ENCODE results near the gene HSPA2.

The HSPA2 gene

GRCh38 chr14:64540208-64541202 lies at the start of gene HSPA2:
HSPA2 (plus strand) TSS chr14:64540741; CDS start chr14:64540850, 109 bp downstream.
- DNase-seq, result peak; percentile 99

DNA sequence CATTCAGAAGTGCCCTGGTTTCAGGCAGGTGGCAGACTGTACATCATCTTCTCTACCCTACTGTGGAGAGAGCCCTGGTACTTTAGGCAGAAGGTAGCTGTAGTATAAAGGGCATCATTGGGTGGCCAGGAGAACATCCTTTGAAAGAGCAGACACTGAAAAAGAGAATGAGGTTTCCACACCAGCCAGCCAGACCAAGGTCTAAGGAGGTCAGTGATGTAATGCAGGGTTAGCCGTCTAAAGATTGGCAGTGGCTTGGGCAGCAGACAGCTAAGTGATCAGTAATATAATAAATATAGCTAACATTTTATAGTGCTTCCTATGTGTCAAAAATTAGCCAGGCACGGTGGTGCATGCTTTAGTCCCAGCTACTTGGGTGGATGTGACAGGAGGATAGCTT lies 48.9 kb upstream of the HSPA2 start:
- DNase-seq, result no peak

- no peak for DNase-seq
Measured at GRCh38 chr14:64493455-64493854, 47.1 kb upstream of the HSPA2 start.

DNA sequence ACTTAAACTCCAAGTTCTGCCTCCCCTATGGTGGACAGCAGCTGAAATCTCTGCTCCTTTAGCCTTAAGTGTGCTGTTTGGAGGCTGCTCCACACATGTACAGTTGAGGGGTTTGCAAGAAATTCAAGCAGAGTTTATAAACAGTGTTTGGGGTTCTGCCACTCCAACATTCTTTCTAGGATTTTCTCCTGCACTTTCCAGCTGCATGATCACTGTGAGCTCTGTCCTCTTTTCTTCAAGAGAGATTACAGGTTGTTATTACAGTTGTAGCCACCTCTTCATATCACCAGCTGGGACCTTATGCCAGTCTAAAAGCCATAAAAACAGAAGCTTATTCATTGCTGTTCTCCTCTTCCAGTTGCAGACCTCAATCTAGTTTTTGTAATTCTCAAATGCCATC lies 45.3 kb upstream of the HSPA2 start:
- no peak for DNase-seq

- no peak for DNase-seq
Measured at GRCh38 chr14:64496764-64497163, 43.8 kb upstream of the HSPA2 start.

- no peak for DNase-seq
Measured at GRCh38 chr14:64500088-64500487, 40.5 kb upstream of the HSPA2 start.

DNA sequence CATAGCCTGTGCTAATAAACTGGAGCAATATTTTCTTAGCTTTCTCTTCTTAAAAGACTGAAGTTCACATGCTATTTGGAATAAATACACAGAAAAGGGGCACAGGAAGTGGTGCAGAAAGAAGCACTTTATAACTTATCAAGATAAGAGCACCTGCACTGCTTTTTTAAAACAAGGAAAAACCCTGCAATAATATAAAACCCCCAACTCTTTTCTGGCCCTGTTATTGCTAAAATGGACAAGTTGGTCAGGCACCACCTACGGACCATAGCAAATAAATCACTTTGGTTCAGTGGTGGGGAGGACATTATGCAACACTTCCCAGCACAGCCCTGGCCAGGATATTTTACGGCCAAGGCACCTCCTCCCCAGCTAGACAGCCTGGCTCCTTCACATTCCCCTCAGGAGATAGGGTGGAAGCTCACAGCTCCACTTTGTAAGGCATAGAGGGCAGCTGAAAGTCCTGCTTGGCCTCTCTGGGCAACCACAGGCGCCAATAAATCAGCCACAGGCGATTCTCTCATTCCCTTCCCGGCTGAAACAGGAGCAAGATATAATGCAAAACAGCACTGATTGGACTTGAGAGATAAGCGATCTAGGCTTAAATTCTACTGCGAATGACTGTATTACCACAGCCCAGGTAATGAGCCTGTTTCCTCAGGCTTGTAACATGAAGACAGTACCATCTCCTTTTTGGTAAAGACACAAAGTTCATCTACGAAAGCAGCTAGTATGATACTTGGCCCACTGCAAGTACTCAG lies 39.0 kb upstream of the HSPA2 start:
- DNase-seq, result no peak

GRCh38 chr14:64502456-64502855 lies 38.1 kb upstream of the HSPA2 start:
- DNase-seq, result no peak

- DNase-seq, result peak; percentile 77
Measured at GRCh38 chr14:64502887-64503433, 37.6 kb upstream of the HSPA2 start.

DNA sequence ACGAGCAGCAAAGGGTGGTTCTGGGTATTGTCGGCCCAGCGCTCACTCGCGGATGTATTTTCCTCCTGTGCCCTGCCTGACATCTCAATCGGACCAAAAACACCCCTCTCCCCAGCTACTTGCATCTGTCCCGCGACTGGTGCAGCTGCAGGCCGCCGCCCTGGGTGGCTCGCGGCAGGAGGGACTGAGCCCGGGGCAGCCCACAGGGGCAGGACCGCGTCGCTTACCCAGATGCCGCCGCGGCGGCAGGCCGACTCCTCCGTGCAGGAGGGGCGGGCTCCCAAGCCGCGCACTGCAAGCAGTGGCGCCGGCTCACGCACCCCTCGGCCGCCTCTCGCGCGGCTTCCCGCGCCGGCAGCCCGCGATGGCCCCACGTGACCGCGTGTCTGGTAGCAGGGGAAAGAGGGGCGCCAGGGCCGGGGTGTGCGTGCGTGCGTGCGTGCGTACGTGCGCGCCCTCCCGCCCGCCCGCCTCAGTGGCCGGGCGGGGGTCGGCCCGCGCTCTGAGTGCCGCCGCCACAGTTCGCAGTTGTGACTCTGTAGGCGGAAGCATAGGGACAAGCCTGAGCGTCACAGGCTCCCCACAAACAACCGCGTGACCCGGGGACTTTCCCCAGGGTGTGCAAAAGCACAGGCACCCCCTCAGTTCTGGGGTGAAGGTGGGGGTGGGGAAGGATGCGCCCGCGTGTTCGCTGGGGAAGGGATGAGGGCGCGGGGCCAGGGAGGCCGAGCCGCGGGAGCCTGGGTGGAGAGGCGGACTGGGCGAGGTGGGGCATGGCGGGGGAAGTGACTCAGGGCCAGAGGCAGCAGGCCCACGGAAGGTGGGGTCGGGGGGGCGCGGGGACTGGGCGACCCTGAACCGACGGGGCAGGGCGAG lies 36.9 kb upstream of the HSPA2 start, which contains the start of gene ZBTB25:
ZBTB25 (minus strand) TSS at position 405 of the 876 bp plus-strand sequence. CDS start 13,305 bp downstream, outside the sequence.
- DNase-seq, result peak; percentile 97

DNA sequence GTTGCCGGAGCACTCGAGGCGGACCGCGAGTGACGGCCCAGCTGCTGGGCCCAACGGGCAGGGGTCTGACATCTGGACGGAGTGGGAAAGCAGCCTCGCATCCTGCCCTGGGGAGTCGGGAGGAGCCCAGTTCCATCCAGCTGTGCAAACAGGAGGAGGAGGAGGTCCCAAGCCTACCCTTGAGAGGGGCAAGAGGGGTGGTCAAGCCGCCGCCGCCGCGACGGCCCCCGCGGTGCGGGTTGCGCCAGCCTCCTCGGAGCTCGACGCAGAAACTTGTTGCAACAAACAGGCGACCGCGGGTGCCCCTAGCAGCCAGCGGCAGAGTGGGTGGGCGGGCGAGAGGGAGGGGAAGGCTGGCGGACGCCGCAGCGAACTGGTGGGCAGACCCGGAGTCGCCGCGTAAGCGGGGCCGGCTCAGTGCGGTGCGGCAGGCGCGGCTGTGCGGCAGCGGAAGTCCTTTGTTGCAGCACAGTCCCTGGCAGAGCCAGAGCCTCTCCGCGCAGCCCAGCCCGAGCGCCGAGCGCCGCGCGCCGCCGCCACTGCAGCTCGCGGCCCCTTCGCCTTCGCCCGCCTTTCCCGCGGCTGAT lies 36.1 kb upstream of the HSPA2 start, which contains the start of gene ZBTB1:
ZBTB1 (plus strand) TSS at position 461 of the 587 bp plus-strand sequence. CDS start 16,735 bp downstream, outside the sequence.
- DNase-seq, result peak; percentile 94

DNA sequence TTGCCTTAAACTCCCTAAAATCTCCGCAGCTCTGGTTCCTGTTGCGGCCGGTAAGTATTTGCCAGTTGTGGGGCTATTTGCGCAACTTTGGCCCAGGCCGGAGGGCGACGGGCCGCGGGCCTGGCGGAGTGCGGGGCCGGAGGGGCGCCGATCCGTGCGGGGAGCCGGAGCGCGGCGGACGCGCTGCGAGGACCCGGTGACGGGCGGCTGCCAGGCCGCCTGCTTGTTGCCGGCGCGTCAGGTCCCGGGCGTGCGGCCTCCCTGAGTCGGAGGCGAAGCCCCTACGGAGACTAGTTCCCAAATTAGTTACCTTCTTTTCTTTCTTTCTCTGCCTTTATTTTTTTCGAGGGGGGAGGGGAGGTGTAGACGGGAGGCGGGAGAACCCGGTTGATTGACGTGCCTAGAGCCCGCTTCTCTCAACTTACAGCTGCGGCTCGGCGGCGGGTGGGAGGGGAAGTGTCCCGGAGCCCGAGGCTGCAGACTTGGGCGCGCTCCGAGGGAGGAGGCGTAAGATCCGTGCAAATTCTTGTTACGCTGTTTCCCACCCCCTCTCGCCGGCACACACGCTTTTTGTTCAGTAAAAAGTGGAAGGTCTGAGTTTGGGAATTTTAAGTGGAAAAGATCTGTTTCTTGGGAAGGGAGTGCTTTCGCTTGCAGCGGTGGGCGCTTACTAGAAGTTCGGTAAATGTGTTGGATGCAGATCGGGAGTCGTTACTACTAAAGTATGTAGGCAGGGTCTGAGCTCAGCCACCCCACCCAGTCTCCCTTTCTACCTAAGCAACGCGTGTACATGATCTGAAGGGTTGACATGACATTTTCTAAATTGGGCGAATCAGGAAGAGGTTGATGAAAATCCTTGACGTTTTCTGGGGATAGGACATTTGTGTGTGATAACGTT lies 35.4 kb upstream of the HSPA2 start:
- peak; percentile 97 for DNase-seq

DNA sequence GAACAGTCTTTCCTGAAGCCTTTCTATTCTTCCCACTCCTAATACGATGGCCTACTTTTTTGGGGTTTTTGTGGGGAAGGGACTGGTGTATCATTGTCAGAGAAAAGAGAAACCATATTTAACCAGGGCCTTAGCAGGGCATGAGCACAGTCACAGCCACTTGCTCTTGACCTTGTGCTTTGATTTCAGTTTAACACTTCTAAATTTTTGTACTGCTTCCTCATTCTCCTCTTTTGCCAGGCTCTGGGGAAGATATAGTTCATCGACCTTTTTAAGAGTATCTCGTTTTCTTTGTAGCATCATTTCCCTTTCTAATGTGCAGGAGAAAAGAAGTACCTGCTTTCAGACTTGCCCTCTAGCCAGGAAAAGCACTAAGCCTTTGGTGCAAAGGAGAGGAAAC lies 33.8 kb upstream of the HSPA2 start:
- peak; percentile 18 for DNase-seq

- no peak for DNase-seq
Measured at GRCh38 chr14:64507376-64508156, 33.0 kb upstream of the HSPA2 start.

GRCh38 chr14:64508215-64508776 lies 32.2 kb upstream of the HSPA2 start:
- DNase-seq, result peak; percentile 74

GRCh38 chr14:64509036-64509435 lies 31.5 kb upstream of the HSPA2 start:
- DNase-seq, result no peak

DNA sequence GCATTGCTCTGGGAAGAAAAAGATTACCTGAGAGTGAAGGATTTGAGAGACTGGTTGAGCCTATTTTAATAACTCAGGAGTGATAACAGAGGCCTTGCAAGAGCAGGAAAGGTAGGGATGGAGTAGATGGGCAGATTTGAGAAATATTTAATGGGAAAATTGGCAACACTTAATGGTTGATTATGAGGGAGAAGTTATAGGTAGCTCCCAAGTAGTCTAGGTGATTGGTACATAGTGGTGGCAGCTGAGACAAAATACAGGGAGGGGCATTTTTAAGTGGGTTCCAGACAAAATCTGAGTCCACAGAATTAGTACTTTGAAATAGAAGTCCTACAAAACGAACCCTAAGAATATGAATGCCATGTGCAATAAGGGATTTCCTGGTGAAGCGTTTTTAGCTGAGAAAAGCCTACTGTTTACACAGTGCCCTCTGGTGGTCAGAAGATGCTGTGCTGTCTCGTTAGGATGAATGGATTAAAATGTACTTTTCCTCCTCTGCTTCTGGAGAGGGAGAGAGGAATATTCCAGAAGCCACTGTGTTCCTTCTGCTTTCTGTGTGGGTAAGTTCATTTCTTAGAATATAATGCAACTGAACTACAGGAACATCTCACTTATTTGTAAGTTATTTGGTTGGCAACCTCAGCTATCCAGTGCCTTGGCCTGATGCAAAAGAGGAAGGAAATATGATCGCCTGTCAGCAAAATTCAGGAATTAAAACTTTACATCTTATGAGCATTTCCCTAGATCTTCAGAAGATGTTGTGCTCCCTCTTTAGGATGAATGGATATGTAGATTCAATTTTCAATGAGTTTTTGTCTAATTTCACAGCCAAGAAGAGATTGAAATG lies 29.5 kb upstream of the HSPA2 start:
- DNase-seq, result peak; percentile 87

DNA sequence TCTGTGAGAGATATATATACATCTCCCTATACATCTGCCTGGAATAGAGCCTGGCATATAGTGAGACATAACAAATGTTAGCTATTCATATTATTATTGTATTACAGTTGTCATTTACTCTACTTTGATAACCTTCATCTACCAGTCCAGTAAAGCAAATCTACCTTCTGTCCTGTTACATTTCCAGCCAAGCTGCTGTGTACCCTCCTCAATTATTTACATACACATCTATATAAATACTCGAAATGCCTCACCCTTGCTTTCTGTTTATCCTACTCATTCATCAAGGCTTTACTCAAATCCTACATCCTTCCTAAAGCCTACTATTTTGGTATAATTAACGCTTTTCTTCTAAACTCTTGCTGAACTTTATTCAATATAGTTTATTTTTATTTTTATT lies 27.3 kb upstream of the HSPA2 start:
- DNase-seq, result no peak

Data from hematopoietic multipotent progenitor cell treated with erythropoietin and hydrocortisone succinate and interleukin-3 and kit ligand, for 4 days (in vitro differentiated cells).